ENCODE results near the gene NTF4.
"Not testable (repeated sequence)": the region's sequence is repeated elsewhere in the genome, so short reads cannot be mapped to it uniquely, and the experiment has no call there.

DNA sequence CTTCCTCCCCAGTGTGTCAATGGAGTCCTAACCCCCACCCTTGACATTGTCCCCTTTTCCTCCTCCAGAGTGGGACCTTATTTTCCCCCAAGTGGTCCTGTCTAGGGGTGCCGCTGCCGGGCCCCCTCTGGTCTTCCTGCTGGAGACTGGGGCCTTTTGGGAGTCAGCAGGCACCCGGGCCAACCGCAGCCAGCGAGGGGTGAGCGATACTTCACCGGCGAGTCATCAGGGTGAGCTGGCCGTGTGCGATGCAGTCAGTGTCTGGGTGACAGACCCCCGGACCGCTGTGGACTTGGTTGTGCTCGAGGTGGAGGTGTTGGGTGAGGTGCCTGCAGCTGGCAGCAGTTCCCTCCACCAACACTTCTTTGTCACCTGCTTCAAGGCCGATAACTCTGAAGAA lies 34.9 kb downstream of the NTF4 start:
- TF ChIP-seq EZH2 (IDR thresholded peaks at IDR 0.05); POLR2AphosphoS5 (IDR thresholded peaks at IDR 0.05; ENCODE audit: borderline replicate concordance, low read depth, low read length); FOXP2 (optimal IDR thresholded peaks at IDR 0.05; ENCODE audit: control extremely low read depth, extremely low read length, insufficient read depth): not testable (repeated sequence)
